Activated naive CD8-positive, alpha-beta T cell (primary cell): Measurements from ENCODE around the gene CIDEA.

Experiments
- H3K27ac Mint-ChIP-seq: one replicate; pipeline ENCODE4 v1.8.0; 2021; ENCODE audit warnings: mixed read lengths
- H3K27me3 Mint-ChIP-seq: one replicate; pipeline ENCODE4 v1.8.0; 2021; ENCODE audit warnings: mixed read lengths
- H3K36me3 Mint-ChIP-seq: one replicate; pipeline ENCODE4 v1.8.0; 2021; ENCODE audit warnings: mixed read lengths
- H3K4me1 Mint-ChIP-seq: one replicate; pipeline ENCODE4 v1.8.0; 2021; ENCODE audit warnings: low read depth, mixed read lengths
- H3K4me3 Mint-ChIP-seq: one replicate; pipeline ENCODE4 v1.8.0; 2021; ENCODE audit warnings: mild to moderate bottlenecking, mixed read lengths
- H3K9me3 Mint-ChIP-seq: one replicate; pipeline ENCODE4 v1.8.0; 2021; ENCODE audit warnings: low read depth, mixed read lengths

Gene CIDEA

DNA sequence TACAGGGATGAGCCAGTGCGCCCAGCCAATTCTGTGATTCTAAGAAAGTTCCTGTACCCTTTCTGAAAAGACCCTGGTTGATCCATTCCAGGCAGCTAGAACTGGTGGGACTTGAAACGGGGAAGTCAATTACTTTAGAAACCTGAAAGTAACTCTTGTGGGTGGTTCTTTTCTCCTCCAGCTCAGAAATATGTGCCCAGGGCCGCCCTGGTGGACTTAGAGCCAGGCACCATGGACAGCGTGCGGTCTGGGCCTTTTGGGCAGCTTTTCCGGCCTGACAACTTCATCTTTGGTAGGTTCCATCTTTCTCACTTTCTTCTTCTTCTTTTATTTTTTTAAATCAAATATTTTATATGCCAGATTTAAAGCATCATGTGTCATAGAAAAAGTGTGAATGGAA, 56.6 kb downstream of the CIDEA start:
- Mint-ChIP-seq H3K27me3 (peaks cover 20% of the 10 kb centered on the region), H3K27ac (no peak overlapping the region), H3K9me3 (peaks cover 9% of the 10 kb centered on the region), H3K4me3 (no peak overlapping the region), H3K4me1 (peaks cover 9% of the 10 kb centered on the region), H3K36me3 (peaks cover 10% of the 10 kb centered on the region)

DNA sequence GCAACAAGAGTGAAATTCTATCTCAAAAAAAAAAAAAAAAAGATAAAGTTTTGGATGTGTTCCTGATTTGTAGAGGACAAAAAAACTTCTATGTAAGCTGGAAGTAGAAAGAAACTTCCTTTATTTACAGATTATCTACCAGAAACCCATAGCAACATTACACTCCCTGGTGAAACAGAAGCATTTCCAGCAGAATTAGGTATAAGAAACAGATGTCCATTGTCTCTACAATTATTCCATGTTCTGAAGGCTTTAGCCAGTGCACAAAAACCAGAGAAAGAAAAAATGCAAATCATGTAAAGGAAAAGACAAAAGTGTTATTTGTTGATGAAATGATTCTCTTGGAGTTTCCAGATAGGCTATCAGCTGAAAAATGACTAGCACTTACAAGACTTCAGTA, 58.8 kb downstream of the CIDEA start:
- Mint-ChIP-seq H3K27ac (no peak overlapping the region), H3K4me1 (no peaks in the 10 kb centered on the region), H3K27me3 (peaks cover 10% of the 10 kb centered on the region)

DNA sequence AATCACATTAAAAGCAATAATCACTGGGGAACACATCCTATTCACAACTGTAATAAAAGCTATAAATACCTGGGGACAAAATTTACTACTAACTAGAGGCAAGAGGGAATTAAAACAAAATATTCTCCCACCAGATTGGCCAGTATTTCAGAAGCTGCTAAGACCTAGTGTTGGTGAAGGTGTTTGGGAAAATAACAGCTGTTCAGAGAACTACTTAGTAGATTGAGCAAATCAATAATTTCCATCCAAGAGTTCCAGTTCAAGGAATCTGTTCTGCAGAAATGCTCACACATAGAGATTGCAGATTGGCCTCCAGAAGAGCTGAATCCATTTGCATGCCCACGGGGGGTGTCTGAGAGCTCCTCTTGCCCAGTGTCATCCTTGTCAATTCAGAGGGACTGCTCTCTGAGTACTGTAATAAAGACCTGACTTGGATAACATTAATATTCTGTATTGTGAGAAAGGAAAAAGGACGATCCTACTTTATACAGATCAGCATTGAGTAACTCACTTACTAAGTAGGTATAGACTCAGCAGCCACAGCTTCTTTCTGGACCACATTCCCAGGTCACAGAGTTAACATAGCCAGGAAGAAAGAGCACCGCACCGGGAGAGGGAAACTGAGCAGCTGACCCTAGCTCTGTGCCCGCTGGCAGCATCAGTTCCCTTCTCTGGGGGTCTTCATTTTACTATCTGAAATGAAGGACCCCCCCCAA, 59.5 kb downstream of the CIDEA start:
- Mint-ChIP-seq H3K36me3 (peaks cover 10% of the 10 kb centered on the region), H3K27me3 (peaks cover 10% of the 10 kb centered on the region), H3K27ac (no peak overlapping the region), H3K9me3 (peaks cover 9% of the 10 kb centered on the region), H3K4me3 (no peak overlapping the region), H3K4me1 (no peaks in the 10 kb centered on the region)

More for the DNA sequence above, 58.8 kb downstream of the CIDEA start:
- Mint-ChIP-seq H3K36me3 (peaks cover 10% of the 10 kb centered on the region), H3K9me3 (peaks cover 9% of the 10 kb centered on the region), H3K4me3 (no peak overlapping the region)

DNA sequence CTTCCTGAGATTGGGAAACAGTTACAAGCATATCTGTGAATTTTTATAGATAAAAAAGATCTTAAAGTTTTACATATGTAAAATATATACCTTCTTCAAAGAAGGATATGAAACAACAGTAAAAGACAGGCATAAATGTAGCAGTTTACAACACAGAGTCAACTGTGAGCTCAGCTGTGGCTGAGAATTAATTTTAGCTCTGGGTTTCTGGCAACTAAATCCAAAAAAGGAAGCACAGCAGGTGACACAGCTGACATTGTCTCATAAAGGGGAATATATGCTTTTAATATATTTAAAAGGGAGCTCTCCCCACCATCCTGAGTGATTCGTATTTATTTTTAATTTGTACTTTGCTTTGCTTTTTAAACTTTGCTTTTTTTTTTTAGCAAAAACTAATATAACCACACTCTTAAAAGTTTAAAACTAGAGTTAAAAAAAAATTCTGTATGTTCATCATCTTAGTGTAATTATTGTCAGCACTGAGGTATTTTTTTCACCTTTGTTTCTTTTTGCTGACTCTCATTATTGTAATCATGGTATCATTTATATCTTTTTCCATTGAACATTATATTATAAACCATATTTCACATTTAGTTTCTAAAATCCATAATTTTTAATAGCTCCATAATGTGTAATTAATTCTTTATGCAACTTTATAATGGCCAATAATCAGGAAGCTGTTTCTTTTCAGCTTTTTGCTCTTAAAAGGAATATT, 60.6 kb downstream of the CIDEA start:
- Mint-ChIP-seq H3K9me3 (peaks cover 9% of the 10 kb centered on the region), H3K36me3 (peaks cover 6% of the 10 kb centered on the region), H3K4me3 (no peak overlapping the region), H3K27ac (no peak overlapping the region), H3K4me1 (no peaks in the 10 kb centered on the region), H3K27me3 (peaks cover 5% of the 10 kb centered on the region)

DNA sequence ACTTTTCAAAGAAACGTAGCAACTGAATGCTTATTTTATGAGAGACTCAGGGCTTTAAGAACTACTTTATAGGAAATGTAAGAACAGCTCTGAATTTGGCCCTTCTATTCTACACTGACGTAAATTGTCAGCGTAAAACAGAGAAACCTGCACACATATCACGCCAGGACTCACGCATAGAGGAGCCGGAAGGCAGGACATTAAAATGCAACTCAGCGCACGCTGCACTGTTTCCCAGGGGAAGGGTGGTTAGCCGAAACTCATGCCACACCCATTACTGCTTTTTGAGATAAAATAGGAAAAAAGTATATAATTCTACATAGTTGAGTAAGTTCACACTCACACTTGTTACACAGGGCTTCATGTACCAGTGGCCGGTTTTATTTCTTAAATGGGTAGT, 61.3 kb downstream of the CIDEA start:
- Mint-ChIP-seq H3K4me1 (no peaks in the 10 kb centered on the region), H3K36me3 (peaks cover 6% of the 10 kb centered on the region), H3K4me3 (no peak overlapping the region), H3K27me3 (peaks cover 4% of the 10 kb centered on the region), H3K27ac (no peak overlapping the region), H3K9me3 (peaks cover 9% of the 10 kb centered on the region)

DNA sequence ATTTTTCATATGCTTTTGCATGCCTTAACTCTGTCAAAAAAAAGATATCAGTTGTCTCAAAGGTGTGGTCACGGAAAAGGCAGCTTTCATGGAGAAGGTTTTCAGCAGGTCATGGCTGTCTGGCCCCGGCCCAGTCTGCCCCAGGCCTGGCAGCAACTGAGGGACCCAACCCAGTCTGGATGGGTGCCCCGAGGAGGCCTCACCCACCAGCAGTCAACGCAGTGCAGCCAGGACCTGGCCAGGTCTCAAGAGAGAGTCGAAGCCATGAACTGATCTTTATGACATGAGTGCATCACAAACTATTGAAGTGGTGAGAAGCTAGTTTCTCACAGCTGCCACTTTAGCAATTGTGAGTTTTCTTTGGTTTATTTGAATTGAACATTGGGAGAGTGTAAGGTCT, 61.8 kb downstream of the CIDEA start:
- H3K9me3 Mint-ChIP-seq: peaks cover 9% of the 10 kb centered on the region
- no peak overlapping the region for H3K27ac Mint-ChIP-seq
- H3K36me3 Mint-ChIP-seq: peaks cover 7% of the 10 kb centered on the region
- H3K4me3 Mint-ChIP-seq: no peak overlapping the region
- no peaks in the 10 kb centered on the region for H3K4me1 Mint-ChIP-seq
- no peaks in the 10 kb centered on the region for H3K27me3 Mint-ChIP-seq

DNA sequence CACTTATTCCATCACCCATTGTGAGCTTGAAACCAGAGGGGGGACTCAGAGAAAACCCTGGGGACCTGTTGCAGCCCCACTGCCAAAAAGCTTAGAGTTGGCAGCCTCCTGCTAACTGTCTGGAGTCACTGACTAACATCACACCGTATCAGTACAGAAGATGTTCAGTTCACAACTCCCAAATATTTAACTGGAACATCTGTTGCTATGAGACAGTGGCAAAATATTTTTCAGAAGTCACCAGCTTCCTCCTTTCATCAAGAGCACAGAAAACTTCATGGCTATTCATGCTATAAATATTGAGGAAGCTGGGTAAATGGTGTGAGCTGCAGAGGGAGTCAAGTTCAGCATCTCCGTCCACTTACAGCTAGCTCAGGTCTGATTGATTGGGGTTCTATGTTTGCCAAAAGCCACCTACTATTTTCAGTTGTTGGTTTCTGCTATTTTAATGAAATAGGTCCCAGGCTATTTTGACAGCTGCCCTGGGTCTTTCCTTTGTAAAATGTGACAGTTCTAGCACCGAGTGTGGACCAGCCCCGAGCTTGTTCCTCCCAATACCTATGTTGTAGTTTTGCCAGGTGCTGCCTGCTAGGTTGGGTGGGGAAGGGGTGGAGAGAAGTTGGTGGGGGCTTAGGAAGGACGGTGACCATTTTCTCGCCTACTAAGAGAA, 63.6 kb downstream of the CIDEA start:
- Mint-ChIP-seq H3K4me1 (no peaks in the 10 kb centered on the region), H3K27ac (no peak overlapping the region), H3K9me3 (peaks cover 5% of the 10 kb centered on the region), H3K27me3 (no peaks in the 10 kb centered on the region), H3K36me3 (peaks cover 8% of the 10 kb centered on the region), H3K4me3 (no peak overlapping the region)

DNA sequence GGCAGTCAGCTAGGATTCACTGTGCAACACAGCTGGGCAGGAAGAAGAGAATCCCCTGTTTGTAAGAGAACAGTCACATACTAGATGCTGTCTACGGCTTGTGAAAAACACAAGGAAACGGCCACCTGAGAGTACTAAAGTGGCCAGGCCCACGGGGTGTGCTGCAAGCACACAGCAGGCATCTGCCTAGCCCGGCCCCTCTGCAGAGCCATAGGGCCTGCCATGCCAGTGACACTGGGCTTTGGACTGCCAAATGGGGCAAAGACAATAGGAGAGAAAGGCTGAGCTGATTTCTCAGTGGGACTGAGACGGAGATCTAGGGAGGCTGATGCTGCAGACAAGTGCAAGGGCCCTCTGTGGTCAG, 64.2 kb downstream of the CIDEA start:
- no peaks in the 10 kb centered on the region for H3K4me1 Mint-ChIP-seq
- no peak overlapping the region for H3K4me3 Mint-ChIP-seq
- no peak overlapping the region for H3K27ac Mint-ChIP-seq
- H3K9me3 Mint-ChIP-seq: peaks cover 1% of the 10 kb centered on the region
- H3K27me3 Mint-ChIP-seq: no peaks in the 10 kb centered on the region
- peaks cover 9% of the 10 kb centered on the region for H3K36me3 Mint-ChIP-seq

DNA sequence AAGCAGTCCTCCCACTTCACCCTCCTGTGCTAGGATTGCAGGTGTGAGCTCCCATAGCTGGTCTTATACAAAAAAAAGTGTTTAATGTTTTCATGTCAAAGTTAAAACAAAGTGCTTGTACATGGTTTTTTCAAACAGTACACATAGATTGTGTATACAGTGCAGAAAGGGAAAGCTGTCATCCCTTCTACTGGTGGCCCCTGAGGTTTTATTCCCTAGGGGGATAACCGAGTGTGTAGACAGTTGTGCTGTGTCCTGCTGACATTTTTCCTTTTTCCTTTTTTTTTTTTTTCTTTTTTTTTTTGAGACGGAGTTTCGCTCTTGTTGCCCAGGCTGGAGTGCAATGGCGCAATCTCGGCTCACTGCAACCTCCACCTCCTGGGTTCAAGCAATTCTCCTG, 64.7 kb downstream of the CIDEA start:
- Mint-ChIP-seq H3K36me3 (peaks cover 9% of the 10 kb centered on the region), H3K27ac (no peak overlapping the region)

DNA sequence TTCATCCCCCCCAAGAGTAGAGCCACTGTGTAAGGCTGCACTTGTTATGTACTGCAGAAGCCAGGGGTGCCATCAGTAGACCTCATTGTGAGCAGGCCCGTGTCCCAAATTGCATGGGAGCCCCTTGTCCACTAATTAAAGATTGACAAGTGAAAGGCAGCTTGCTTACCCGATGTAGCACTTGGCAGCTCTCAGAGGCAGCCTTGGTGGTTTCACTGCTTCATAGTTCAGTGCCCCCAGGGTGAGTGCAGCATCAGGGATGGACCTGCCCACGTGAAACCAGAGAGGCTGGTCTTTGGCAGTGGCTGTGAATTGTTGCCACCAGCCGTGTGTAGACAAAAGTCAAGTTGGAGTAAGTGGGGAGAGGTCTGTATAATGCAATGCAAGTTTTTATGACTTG, 67.2 kb downstream of the CIDEA start:
- no peaks in the 10 kb centered on the region for H3K27me3 Mint-ChIP-seq
- H3K9me3 Mint-ChIP-seq: no peaks in the 10 kb centered on the region
- no peak overlapping the region for H3K27ac Mint-ChIP-seq
- H3K4me1 Mint-ChIP-seq: no peaks in the 10 kb centered on the region
- H3K36me3 Mint-ChIP-seq: peaks cover 11% of the 10 kb centered on the region
- H3K4me3 Mint-ChIP-seq: no peak overlapping the region

More for the DNA sequence above, 64.7 kb downstream of the CIDEA start:
- Mint-ChIP-seq H3K4me1 (no peaks in the 10 kb centered on the region), H3K4me3 (no peak overlapping the region), H3K27me3 (no peaks in the 10 kb centered on the region), H3K9me3 (no peaks in the 10 kb centered on the region)

DNA sequence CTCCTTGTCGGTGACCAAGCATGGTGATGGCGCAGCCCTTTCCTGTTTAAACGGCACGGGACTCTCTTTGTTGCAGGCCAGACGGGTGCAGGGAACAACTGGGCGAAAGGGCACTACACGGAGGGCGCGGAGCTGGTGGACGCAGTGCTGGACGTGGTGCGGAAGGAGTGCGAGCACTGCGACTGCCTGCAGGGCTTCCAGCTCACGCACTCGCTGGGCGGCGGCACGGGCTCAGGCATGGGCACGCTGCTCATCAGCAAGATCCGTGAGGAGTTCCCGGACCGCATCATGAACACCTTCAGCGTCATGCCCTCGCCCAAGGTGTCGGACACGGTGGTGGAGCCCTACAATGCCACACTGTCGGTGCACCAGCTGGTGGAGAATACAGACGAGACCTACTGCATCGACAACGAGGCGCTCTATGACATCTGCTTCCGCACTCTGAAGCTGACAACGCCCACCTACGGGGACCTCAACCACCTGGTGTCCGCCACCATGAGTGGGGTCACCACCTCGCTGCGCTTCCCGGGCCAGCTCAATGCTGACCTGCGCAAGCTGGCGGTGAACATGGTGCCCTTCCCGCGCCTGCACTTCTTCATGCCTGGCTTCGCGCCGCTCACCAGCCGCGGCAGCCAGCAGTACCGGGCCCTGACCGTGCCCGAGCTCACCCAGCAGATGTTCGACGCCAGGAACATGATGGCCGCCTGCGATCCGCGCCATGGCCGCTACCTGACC, 71.0 kb downstream of the CIDEA start:
- Mint-ChIP-seq H3K27ac (no peak overlapping the region), H3K9me3 (no peaks in the 10 kb centered on the region), H3K4me3 (no peak overlapping the region), H3K36me3 (peaks cover 15% of the 10 kb centered on the region), H3K27me3 (no peaks in the 10 kb centered on the region), H3K4me1 (no peaks in the 10 kb centered on the region)

DNA sequence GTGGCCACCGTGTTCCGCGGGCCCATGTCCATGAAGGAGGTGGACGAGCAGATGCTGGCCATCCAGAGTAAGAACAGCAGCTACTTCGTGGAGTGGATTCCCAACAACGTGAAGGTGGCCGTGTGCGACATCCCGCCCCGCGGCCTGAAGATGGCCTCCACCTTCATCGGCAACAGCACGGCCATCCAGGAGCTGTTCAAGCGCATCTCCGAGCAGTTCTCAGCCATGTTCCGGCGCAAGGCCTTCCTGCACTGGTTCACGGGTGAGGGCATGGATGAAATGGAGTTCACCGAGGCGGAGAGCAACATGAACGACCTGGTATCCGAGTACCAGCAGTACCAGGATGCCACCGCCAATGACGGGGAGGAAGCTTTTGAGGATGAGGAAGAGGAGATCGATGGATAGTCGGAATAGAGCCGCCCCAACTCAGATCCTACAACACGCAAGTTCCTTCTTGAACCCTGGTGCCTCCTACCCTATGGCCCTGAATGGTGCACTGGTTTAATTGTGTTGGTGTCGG, 71.6 kb downstream of the CIDEA start:
- no peaks in the 10 kb centered on the region for H3K9me3 Mint-ChIP-seq
- no peak overlapping the region for H3K27ac Mint-ChIP-seq
- H3K27me3 Mint-ChIP-seq: no peaks in the 10 kb centered on the region
- no peaks in the 10 kb centered on the region for H3K4me1 Mint-ChIP-seq
- H3K36me3 Mint-ChIP-seq: peaks cover 15% of the 10 kb centered on the region
- no peak overlapping the region for H3K4me3 Mint-ChIP-seq

DNA sequence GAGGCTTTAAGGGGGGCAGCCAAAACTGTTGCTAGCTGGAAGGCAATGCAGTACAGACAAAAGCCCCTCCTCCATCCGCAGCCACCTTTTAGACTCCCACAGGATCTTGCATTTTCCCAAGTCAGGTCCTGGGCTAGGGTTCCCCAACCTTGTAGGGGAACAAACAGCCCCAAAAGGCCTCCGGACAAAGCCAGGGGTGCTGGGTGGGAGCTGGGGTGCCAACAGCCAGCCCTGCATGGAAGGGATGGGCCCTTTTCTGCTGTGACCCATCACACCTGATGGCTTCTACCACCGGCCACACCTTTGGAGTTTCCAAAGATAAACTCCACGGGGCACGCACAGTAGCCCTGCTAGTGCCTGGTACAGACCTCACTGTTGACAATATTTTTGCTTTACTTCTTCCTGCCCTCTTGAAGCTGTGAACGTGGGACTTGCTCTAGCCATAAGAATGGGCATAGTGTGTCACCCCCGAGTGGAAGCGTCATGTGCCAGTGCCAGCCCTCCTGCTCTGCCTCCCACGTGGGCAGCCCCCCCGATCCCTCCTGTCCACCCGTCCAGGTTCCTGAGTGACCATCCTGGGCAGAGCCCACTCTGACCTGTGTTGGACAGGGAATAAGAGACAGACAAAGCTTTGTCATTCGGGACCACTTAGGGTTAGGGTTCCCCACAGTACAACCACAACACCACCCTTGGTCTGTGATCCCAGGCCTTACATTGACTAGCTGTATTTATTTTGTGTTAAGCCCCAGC, 72.7 kb downstream of the CIDEA start:
- H3K4me3 Mint-ChIP-seq: no peak overlapping the region
- H3K27me3 Mint-ChIP-seq: no peaks in the 10 kb centered on the region
- no peaks in the 10 kb centered on the region for H3K9me3 Mint-ChIP-seq
- no peak overlapping the region for H3K27ac Mint-ChIP-seq
- H3K4me1 Mint-ChIP-seq: no peaks in the 10 kb centered on the region
- H3K36me3 Mint-ChIP-seq: peaks cover 10% of the 10 kb centered on the region
